ENCODE data around the gene DCANP1.

DNA sequence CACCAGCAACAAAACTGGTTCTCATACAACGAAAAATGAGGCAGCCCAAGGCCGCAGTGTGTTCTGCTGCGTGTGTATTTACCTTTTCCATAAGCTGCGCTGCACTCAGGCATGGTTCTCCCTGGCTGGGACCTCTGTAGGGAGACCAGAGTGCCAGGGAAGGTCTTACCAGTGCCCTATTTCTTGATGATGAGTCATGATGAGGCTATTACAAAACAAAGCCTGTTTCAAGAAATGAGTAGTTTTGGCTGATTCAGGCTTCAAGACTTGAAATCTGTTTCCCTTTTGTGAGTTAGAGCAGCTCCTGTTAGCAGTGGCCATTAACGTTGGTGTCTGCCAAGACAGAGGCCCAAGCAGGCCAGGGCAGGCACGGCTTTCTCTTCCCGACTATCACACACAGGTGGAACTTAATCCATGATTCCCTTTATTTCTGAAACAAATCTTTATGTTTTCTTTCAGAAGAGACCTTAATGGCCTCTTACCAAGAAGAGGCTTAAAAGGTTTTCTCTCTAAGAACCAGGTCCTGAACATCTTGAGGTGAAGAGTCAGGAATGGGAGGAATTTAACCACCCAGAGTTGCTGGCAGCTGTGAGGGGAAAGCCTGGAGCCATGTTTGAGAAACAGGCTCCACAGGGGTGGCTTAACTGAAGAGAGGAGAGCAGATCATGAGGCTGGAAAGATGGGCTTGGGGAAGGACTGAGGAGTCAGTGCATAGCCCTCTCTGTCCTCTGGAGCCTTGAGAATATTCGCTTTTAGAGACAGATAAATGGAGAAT is 46.4 kb upstream of the DCANP1 start:
- TF ChIP-seq, protein P1, sequence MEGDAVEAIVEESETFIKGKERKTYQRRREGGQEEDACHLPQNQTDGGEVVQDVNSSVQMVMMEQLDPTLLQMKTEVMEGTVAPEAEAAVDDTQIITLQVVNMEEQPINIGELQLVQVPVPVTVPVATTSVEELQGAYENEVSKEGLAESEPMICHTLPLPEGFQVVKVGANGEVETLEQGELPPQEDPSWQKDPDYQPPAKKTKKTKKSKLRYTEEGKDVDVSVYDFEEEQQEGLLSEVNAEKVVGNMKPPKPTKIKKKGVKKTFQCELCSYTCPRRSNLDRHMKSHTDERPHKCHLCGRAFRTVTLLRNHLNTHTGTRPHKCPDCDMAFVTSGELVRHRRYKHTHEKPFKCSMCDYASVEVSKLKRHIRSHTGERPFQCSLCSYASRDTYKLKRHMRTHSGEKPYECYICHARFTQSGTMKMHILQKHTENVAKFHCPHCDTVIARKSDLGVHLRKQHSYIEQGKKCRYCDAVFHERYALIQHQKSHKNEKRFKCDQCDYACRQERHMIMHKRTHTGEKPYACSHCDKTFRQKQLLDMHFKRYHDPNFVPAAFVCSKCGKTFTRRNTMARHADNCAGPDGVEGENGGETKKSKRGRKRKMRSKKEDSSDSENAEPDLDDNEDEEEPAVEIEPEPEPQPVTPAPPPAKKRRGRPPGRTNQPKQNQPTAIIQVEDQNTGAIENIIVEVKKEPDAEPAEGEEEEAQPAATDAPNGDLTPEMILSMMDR (IDR thresholded peaks at IDR 0.05 in 4 of 5, conservative IDR thresholded peaks at IDR 0.05 in 1 of 5) = no peak
- no peak for TF ChIP-seq POLR2A (IDR thresholded peaks at IDR 0.05)
